GM12874 (cell line): Measurements from ENCODE around the gene TMEM186.

ENCODE experiments used
- TF ChIP-seq, protein P1 (sequence below): IDR thresholded peaks from 2 replicates; pipeline ENCODE4 v1.5.1; 2011; ENCODE audit warnings: low read depth, mild to moderate bottlenecking, control low read depth, low read length, moderate library complexity; ENCODE audit not compliant: insufficient read depth

The TMEM186 gene

GRCh38 chr16:8801701-8802100 lies 4.3 kb upstream of the TMEM186 start:
- TF ChIP-seq, protein P1, sequence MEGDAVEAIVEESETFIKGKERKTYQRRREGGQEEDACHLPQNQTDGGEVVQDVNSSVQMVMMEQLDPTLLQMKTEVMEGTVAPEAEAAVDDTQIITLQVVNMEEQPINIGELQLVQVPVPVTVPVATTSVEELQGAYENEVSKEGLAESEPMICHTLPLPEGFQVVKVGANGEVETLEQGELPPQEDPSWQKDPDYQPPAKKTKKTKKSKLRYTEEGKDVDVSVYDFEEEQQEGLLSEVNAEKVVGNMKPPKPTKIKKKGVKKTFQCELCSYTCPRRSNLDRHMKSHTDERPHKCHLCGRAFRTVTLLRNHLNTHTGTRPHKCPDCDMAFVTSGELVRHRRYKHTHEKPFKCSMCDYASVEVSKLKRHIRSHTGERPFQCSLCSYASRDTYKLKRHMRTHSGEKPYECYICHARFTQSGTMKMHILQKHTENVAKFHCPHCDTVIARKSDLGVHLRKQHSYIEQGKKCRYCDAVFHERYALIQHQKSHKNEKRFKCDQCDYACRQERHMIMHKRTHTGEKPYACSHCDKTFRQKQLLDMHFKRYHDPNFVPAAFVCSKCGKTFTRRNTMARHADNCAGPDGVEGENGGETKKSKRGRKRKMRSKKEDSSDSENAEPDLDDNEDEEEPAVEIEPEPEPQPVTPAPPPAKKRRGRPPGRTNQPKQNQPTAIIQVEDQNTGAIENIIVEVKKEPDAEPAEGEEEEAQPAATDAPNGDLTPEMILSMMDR = no peak

- TF ChIP-seq, protein P1 = no peak
Observed at GRCh38 chr16:8798535-8799157, 1.2 kb upstream of the TMEM186 start.

DNA sequence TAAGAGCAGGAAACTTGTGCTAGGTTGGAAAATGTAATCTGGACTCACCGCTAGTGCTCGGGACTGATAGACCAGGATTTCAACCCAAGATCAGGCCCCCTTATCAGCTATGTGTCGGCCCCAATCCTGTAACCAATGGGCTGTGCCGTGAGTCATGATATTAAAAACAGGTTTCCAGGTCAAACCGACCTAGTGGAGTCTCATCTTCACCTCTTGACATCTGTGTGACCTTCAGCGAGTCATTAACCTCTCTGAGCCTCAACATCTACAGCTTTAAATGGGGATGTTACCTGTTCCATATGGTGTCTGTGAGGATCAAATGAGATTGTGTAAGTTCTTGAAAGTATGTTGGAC lies 712 bp upstream of the TMEM186 start:
- TF ChIP-seq, protein P1 = no peak

GRCh38 chr16:8796469-8797363 lies 723 bp downstream of the TMEM186 start:
- TF ChIP-seq, protein P1 = no peak

DNA sequence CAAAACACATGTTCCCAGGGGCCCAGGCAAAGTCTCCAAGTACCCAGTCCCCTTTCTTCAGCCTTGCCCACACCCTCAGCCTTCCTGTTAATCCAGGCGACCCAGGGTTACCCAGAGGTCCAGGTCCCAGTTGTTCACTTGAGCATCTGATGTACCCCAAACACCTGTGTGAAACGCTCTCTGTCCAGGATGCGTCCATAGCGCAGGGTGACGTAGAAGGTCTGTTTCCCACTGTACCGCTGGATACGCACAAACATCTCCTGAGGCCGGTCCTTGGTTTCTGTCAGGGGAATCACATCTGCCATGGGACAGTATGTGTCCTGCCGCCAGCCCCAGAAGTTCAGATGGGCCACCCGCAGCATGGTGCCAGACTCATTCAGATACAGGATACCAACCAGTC lies 1.6 kb downstream of the TMEM186 start:
- TF ChIP-seq, protein P1 = no peak

DNA sequence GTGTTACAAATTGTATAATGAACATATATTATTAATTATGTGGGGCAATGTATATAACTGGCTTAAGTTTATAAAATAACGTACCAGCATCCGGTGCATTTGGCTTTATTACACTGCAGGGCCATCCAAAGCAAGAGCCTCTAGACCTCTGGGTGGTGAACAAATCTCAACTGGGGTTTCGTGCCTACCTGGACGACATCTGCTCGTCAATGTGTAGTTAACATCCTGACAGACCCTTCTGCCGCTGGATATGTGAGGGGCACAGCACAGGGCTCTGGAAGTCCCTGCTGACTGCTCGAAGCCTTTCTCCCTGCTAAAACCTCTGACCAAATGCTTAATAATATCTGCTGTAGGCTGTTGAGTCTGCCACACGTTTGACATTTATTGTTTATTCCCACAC lies 2.3 kb downstream of the TMEM186 start:
- TF ChIP-seq, protein P1 = no peak

GRCh38 chr16:8788578-8789172 lies 8.8 kb downstream of the TMEM186 start:
- TF ChIP-seq, protein P1 = no peak
